ENCODE results near the gene RNF44. TPM values are rescaled to one million over a fixed set of nuclear protein-coding genes. Genes with fewer than 3 reads are reported as not detected.
A peak's percentile ranks its signal among the peaks of the same experiment; 100 is the strongest.

Gene RNF44
- total RNA-seq, 2 experiments from 2014 or later: 61.2 to 164 TPM

GRCh38 chr5:176573564-176574296, 36.5 kb upstream of the RNF44 start:
- TF ChIP-seq EZH2phosphoT487 (IDR thresholded peaks at IDR 0.05; ENCODE audit: borderline replicate concordance, low read depth, low read length) (no peak), CTCF (conservative IDR thresholded peaks at IDR 0.05; ENCODE audit: low read length) (peak; percentile 92)
- Histone ChIP-seq H3K79me2 (ENCODE audit: insufficient read depth, low read depth, low read length) (no peaks in the 10 kb centered on the region), H2AFZ (ENCODE audit: low read length) (peak overlapping the region; percentile 23; the same call in 1 of the 2 replicates), H3K9me2 (ENCODE audit: insufficient read depth, low read length) (no peaks in the 10 kb centered on the region), H3K36me3 (ENCODE audit: insufficient read depth, low read length) (no peaks in the 10 kb centered on the region), H3K4me1 (ENCODE audit: insufficient read depth, low read length, poor library complexity, severe bottlenecking) (peaks cover 4% of the 10 kb centered on the region), H3K9me3 (ENCODE audit: low read length) (no peaks in the 10 kb centered on the region), H3K4me3 (ENCODE audit: low read depth, low read length, poor library complexity, severe bottlenecking) (no peak overlapping the region), H4K20me1 (ENCODE audit: insufficient read depth, low read length) (no peaks in the 10 kb centered on the region), H3K4me2 (ENCODE audit: low read length) (no peak overlapping the region; the same call in 1 of the 2 replicates), H3K27ac (ENCODE audit: low read depth, low read length, poor library complexity, severe bottlenecking) (no peak overlapping the region)
- no TSS peak for BruUV-seq (replicated peaks)
- peak; percentile 74 for DNase-seq (ENCODE audit: low spot score)
- POLR2A ChIA-PET: interaction anchor here (0.6 kb wide), 1 partner anchor 27 kb away, joined by 3 read pairs; no protein-coding TSS in a partner anchor
- CTCF ChIA-PET (ENCODE audit: unreplicated experiment): interaction anchor here (0.7 kb wide), 1 partner anchor 78 kb away, joined by 3 read pairs; no protein-coding TSS in a partner anchor
- intact Hi-C loops (cut with micrococcal nuclease; ENCODE audit: unreplicated experiment): loop anchor here (1.0 to 10.0 kb wide), 3 partner anchors 46 to 849 kb away; partner anchors contain the start of gene TSPAN17

GRCh38 chr5:176570044-176570443, 32.8 kb upstream of the RNF44 start:
- POLR2A ChIA-PET: interaction anchor here (1.0 to 1.1 kb wide), 2 partner anchors 20 to 59 kb away, joined by 3 to 4 read pairs; no protein-coding TSS in a partner anchor
- intact Hi-C loops (cut with micrococcal nuclease; ENCODE audit: unreplicated experiment): loop anchor here (10.0 kb wide), 1 partner anchor 845 kb away; no protein-coding TSS in a partner anchor
- no peaks in the 10 kb centered on the region for H4K20me1 ChIP-seq (ENCODE audit: insufficient read depth, low read length)
- H3K9me2 ChIP-seq (ENCODE audit: insufficient read depth, low read length): no peaks in the 10 kb centered on the region
- no peak overlapping the region for H3K4me2 ChIP-seq (ENCODE audit: low read length)
- H3K27ac ChIP-seq (ENCODE audit: low read depth, low read length, poor library complexity, severe bottlenecking): no peak overlapping the region
- no peaks in the 10 kb centered on the region for H3K36me3 ChIP-seq (ENCODE audit: insufficient read depth, low read length)
- TF ChIP-seq CTCF (conservative IDR thresholded peaks at IDR 0.05; ENCODE audit: low read length) (peak; percentile 35; the same call in 1 of the 2 replicates), EZH2phosphoT487 (IDR thresholded peaks at IDR 0.05; ENCODE audit: borderline replicate concordance, low read depth, low read length) (no peak)
- DNase-seq (ENCODE audit: low spot score): peak; percentile 16
- CTCF ChIA-PET (ENCODE audit: unreplicated experiment): interaction anchor here (1.1 kb wide), 1 partner anchor 64 kb away, joined by 4 read pairs; no protein-coding TSS in a partner anchor
- BruUV-seq (replicated peaks): no TSS peak
- no peak overlapping the region for H3K4me3 ChIP-seq (ENCODE audit: low read depth, low read length, poor library complexity, severe bottlenecking)
- no peak overlapping the region for H2AFZ ChIP-seq (ENCODE audit: low read length)
- H3K4me1 ChIP-seq (ENCODE audit: insufficient read depth, low read length, poor library complexity, severe bottlenecking): peaks cover 4% of the 10 kb centered on the region
- no peaks in the 10 kb centered on the region for H3K9me3 ChIP-seq (ENCODE audit: low read length)
- H3K79me2 ChIP-seq (ENCODE audit: insufficient read depth, low read depth, low read length): no peaks in the 10 kb centered on the region

GRCh38 chr5:176568657-176569056, 31.5 kb upstream of the RNF44 start:
- H3K4me2 ChIP-seq (ENCODE audit: low read length): no peak overlapping the region
- peaks cover under 1% of the 10 kb centered on the region for H3K4me1 ChIP-seq (ENCODE audit: insufficient read depth, low read length, poor library complexity, severe bottlenecking)
- no peaks in the 10 kb centered on the region for H3K79me2 ChIP-seq (ENCODE audit: insufficient read depth, low read depth, low read length)
- no peak overlapping the region for H2AFZ ChIP-seq (ENCODE audit: low read length)
- POLR2A ChIA-PET: no interaction called here
- H3K27ac ChIP-seq (ENCODE audit: low read depth, low read length, poor library complexity, severe bottlenecking): no peak overlapping the region
- DNase-seq (ENCODE audit: low spot score): no peak
- H4K20me1 ChIP-seq (ENCODE audit: insufficient read depth, low read length): no peaks in the 10 kb centered on the region
- H3K9me3 ChIP-seq (ENCODE audit: low read length): no peaks in the 10 kb centered on the region
- TF ChIP-seq CTCF (conservative IDR thresholded peaks at IDR 0.05; ENCODE audit: low read length) (no peak), EZH2phosphoT487 (IDR thresholded peaks at IDR 0.05; ENCODE audit: borderline replicate concordance, low read depth, low read length) (no peak)
- no TSS peak for BruUV-seq (replicated peaks)
- CTCF ChIA-PET (ENCODE audit: unreplicated experiment): no interaction called here
- intact Hi-C loops (cut with micrococcal nuclease; ENCODE audit: unreplicated experiment): no loop called here
- H3K4me3 ChIP-seq (ENCODE audit: low read depth, low read length, poor library complexity, severe bottlenecking): no peak overlapping the region
- no peaks in the 10 kb centered on the region for H3K36me3 ChIP-seq (ENCODE audit: insufficient read depth, low read length)
- H3K9me2 ChIP-seq (ENCODE audit: insufficient read depth, low read length): no peaks in the 10 kb centered on the region
